NCI-H1694 (cell line): ENCODE data around the gene CSDE1.
"Not testable (repeated sequence)": the region's sequence is repeated elsewhere in the genome, so short reads cannot be mapped to it uniquely, and the experiment has no call there.

Experiments used
- DNase-seq: peaks from one replicate; lab custom pipeline; 2025; lab: John Stamatoyannopoulos, UW

Gene CSDE1

GRCh38 chr1:114757455-114758255 lies at the start of gene CSDE1:
Gene CSDE1 (minus strand): TSS chr1:114757984. CDS start chr1:114739890, 18,094 bp downstream.
- peak; percentile 98 for DNase-seq

- not testable (repeated sequence) for DNase-seq
Observed at GRCh38 chr1:114804449-114804848, 46.7 kb upstream of the CSDE1 start.

GRCh38 chr1:114803001-114803400 lies 45.2 kb upstream of the CSDE1 start:
- DNase-seq: no peak

- DNase-seq: no peak
Observed at GRCh38 chr1:114794038-114794437, 36.3 kb upstream of the CSDE1 start.

GRCh38 chr1:114790581-114790980 lies 32.8 kb upstream of the CSDE1 start:
- not testable (repeated sequence) for DNase-seq

GRCh38 chr1:114786440-114786839 lies 28.7 kb upstream of the CSDE1 start:
- not testable (repeated sequence) for DNase-seq

GRCh38 chr1:114782476-114782875 lies 24.7 kb upstream of the CSDE1 start:
- no peak for DNase-seq

- peak; percentile 95 for DNase-seq
Observed at GRCh38 chr1:114780344-114781226, 22.8 kb upstream of the CSDE1 start, which contains the start of gene SIKE1. Gene SIKE1 (minus strand): TSS chr1:114780685. CDS start chr1:114780607, 78 bp downstream.

- DNase-seq: no peak
Observed at GRCh38 chr1:114779722-114780121, 21.9 kb upstream of the CSDE1 start.

- not testable (repeated sequence) for DNase-seq
Observed at GRCh38 chr1:114776726-114777125, 18.9 kb upstream of the CSDE1 start.

GRCh38 chr1:114771992-114772391 lies 14.2 kb upstream of the CSDE1 start:
- no peak for DNase-seq

- DNase-seq: no peak
Observed at GRCh38 chr1:114770989-114771388, 13.2 kb upstream of the CSDE1 start.

GRCh38 chr1:114764689-114765088 lies 6.9 kb upstream of the CSDE1 start:
- DNase-seq: no peak

- no peak for DNase-seq
Observed at GRCh38 chr1:114758256-114758832, 560 bp upstream of the CSDE1 start.

GRCh38 chr1:114756949-114757454 lies 782 bp downstream of the CSDE1 start:
- peak; percentile 44 for DNase-seq

GRCh38 chr1:114756009-114756892 lies 1.5 kb downstream of the CSDE1 start:
- no peak for DNase-seq

- no peak for DNase-seq
Observed at GRCh38 chr1:114755006-114755931, 2.5 kb downstream of the CSDE1 start.

- not testable (repeated sequence) for DNase-seq
Observed at GRCh38 chr1:114753702-114754101, 4.1 kb downstream of the CSDE1 start.

- DNase-seq: no peak
Observed at GRCh38 chr1:114753143-114753542, 4.6 kb downstream of the CSDE1 start.

GRCh38 chr1:114750780-114751179 lies 7.0 kb downstream of the CSDE1 start:
- DNase-seq: no peak
